GM23338 (cell line): Measurements from ENCODE around the gene ANO4.
A peak's percentile ranks its signal among the peaks of the same experiment; 100 is the strongest.

Experiments
- CREB1 ChIP-seq: fragments of 250-450 bp; sonication (Bioruptor Pico); IDR thresholded peaks from 2 replicates; pipeline ENCODE4 v1.5.0; 2020; ENCODE audit warnings: low read depth, mild to moderate bottlenecking, moderate library complexity
- CTCF ChIP-seq, 2 experiments: fragments of 200-600 bp in 1 of 2; sonication (generic) in 1 of 2; conservative IDR thresholded peaks; 2 replicates each; pipeline versions ENCODE4 v1.5.1 to v1.6.1; 2016 to 2017; ENCODE audit warnings: antibody characterized with exemption in 2 of 2, low read depth in 2 of 2, mild to moderate bottlenecking in 2 of 2, moderate library complexity in 1 of 2
- EZH2 ChIP-seq: fragments of 200-600 bp; sonication (generic); IDR thresholded peaks from one replicate; pipeline ENCODE4 v1.8.0; 2017; ENCODE audit warnings: antibody characterized with exemption, mild to moderate bottlenecking, low read depth; ENCODE audit not compliant: unreplicated experiment
- EZH2phosphoT487 ChIP-seq: fragments of 200-600 bp; sonication (generic); IDR thresholded peaks from one replicate; pipeline ENCODE4 v1.8.1; 2018; ENCODE audit warnings: antibody characterized with exemption; ENCODE audit not compliant: unreplicated experiment
- JUNB ChIP-seq: IDR thresholded peaks from one replicate; pipeline ENCODE4 v1.6.1; 2016; ENCODE audit warnings: antibody characterized with exemption; ENCODE audit not compliant: unreplicated experiment
- POLR2AphosphoS5 ChIP-seq: IDR thresholded peaks from 2 replicates; pipeline ENCODE4 v1.6.1; 2016; ENCODE audit warnings: antibody characterized with exemption, low read depth
- REST ChIP-seq: IDR thresholded peaks from one replicate; pipeline ENCODE4 v1.6.1; 2018; ENCODE audit warnings: antibody characterized with exemption; ENCODE audit not compliant: unreplicated experiment
- STAT1 ChIP-seq: IDR thresholded peaks from one replicate; pipeline ENCODE4 v1.6.1; 2016; ENCODE audit warnings: antibody characterized with exemption; ENCODE audit not compliant: unreplicated experiment

- TF ChIP-seq CTCF (conservative IDR thresholded peaks at IDR 0.05; ENCODE audit: low read depth in 2 of 2): peak; percentile 86 to 88
- no peak for TF ChIP-seq JUNB
- TF ChIP-seq EZH2: no peak
- no peak for TF ChIP-seq POLR2AphosphoS5
- no peak for TF ChIP-seq EZH2phosphoT487
- no peak for TF ChIP-seq CREB1
- TF ChIP-seq REST: no peak
- TF ChIP-seq STAT1: no peak
Measured at GRCh38 chr12:100827901-100828520, 33.4 kb downstream of the ANO4 start.
